ENCODE data around the gene CPTP.
A peak's percentile ranks its signal among the peaks of the same experiment; 100 is the strongest.

The CPTP gene

GRCh38 chr1:1373051-1373814 is 48.6 kb downstream of the CPTP start:
- Mint-ChIP-seq H3K4me1 (ENCODE audit: low read depth) (peaks cover 39% of the 10 kb centered on the region), H3K27me3 (no peaks in the 10 kb centered on the region), H3K4me3 (peak overlapping the region; percentile 90), H3K36me3 (ENCODE audit: low read depth) (peaks cover 33% of the 10 kb centered on the region), H3K9me3 (no peaks in the 10 kb centered on the region), H3K27ac (peak overlapping the region; percentile 96)
- no peak for DNase-seq

GRCh38 chr1:1373815-1374588 is 49.4 kb downstream of the CPTP start:
- peak overlapping the region; percentile 96 for H3K27ac Mint-ChIP-seq
- no peaks in the 10 kb centered on the region for H3K9me3 Mint-ChIP-seq
- no peaks in the 10 kb centered on the region for H3K27me3 Mint-ChIP-seq
- H3K4me3 Mint-ChIP-seq = peak overlapping the region; percentile 90
- peaks cover 39% of the 10 kb centered on the region for H3K4me1 Mint-ChIP-seq (ENCODE audit: low read depth)
- no peak for DNase-seq
- H3K36me3 Mint-ChIP-seq (ENCODE audit: low read depth) = peaks cover 35% of the 10 kb centered on the region

- peak; percentile 40 for DNase-seq
- Mint-ChIP-seq H3K4me3 (peak overlapping the region; percentile 90), H3K4me1 (ENCODE audit: low read depth) (peaks cover 39% of the 10 kb centered on the region), H3K27me3 (no peaks in the 10 kb centered on the region), H3K36me3 (ENCODE audit: low read depth) (peaks cover 35% of the 10 kb centered on the region), H3K27ac (peak overlapping the region; percentile 96), H3K9me3 (no peaks in the 10 kb centered on the region)
These were observed 50.0 kb downstream of the CPTP start for GRCh38 chr1:1374589-1374928.

GRCh38 chr1:1374929-1375662 is 50.5 kb downstream of the CPTP start, which contains the start of gene AURKAIP1:
AURKAIP1 (minus strand) TSS chr1:1375207; CDS start chr1:1374756, 451 bp downstream.
- H3K4me1 Mint-ChIP-seq (ENCODE audit: low read depth) = peaks cover 39% of the 10 kb centered on the region
- peak within 1 kb of the TSS; percentile 90 for H3K4me3 Mint-ChIP-seq
- H3K36me3 Mint-ChIP-seq (ENCODE audit: low read depth) = peaks cover 35% of the 10 kb centered on the region

GRCh38 chr1:1376551-1377226 is 52.1 kb downstream of the CPTP start:
- H3K4me1 Mint-ChIP-seq (ENCODE audit: low read depth) = peaks cover 31% of the 10 kb centered on the region
- no peak for DNase-seq
- no peaks in the 10 kb centered on the region for H3K9me3 Mint-ChIP-seq
- peak overlapping the region; percentile 90 for H3K4me3 Mint-ChIP-seq
- H3K36me3 Mint-ChIP-seq (ENCODE audit: low read depth) = peaks cover 38% of the 10 kb centered on the region
- H3K27me3 Mint-ChIP-seq = no peaks in the 10 kb centered on the region
- H3K27ac Mint-ChIP-seq = peak overlapping the region; percentile 87

More at GRCh38 chr1:1374929-1375662, 50.5 kb downstream of the CPTP start, which contains the start of gene AURKAIP1:
- DNase-seq = peak; percentile 93
- Mint-ChIP-seq H3K9me3 (no peaks in the 10 kb centered on the region), H3K27me3 (no peaks in the 10 kb centered on the region), H3K27ac (peak within 1 kb of the TSS; percentile 96)

- Mint-ChIP-seq H3K4me3 (no peak overlapping the region), H3K9me3 (no peaks in the 10 kb centered on the region), H3K36me3 (ENCODE audit: low read depth) (peaks cover 40% of the 10 kb centered on the region), H3K4me1 (ENCODE audit: low read depth) (peaks cover 22% of the 10 kb centered on the region), H3K27ac (no peak overlapping the region), H3K27me3 (no peaks in the 10 kb centered on the region)
- DNase-seq = no peak
These were observed 53.1 kb downstream of the CPTP start for GRCh38 chr1:1377540-1378205.

All from activated T-cell treated with anti-CD3 and anti-CD28 coated beads, Interleukin-2, amount 50 U/mL, for 24 hours (primary cell).